ENCODE data around the gene TBC1D8.

TBC1D8 gene

DNA sequence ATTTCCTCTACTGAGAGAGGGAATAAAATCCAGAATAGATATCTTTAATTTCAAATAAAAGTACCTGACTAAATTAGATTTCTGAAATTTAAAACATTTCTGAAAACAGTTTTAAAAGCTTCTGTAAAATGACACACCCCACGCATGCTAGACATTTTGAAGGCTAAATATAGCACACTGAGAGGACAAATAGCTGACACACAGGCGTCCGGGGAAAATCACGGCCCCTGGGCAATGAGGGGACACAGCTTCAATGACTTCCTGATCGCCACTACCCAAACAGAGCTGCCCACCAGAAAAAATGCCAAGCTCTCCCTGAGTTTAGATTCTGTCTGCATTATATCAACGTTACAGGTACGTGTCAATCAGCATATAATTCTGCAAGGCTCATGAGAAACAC, 10.9 kb downstream of the TBC1D8 start:
- in situ Hi-C loops (cut with HindIII; ENCODE audit: low sequenced_read_pairs) = no loop called here

DNA sequence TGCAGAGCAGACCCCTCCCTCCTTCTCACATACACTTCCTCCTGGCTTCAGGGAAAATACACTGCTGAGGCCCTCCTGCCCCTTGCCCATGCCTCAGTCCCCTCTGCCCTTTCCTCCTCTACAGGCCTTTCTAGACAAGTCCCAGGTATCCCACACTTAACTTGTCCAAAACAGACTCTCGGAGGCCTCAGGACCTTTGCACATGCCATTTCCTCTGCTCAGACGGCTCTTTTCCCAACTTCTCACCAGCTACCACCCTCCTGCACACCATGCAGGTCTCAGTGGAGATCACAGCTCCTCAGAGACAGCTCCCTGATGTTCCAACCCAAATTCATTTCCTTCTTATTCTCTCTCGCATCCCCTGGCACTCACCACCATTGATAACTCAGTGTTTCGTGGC, 11.7 kb downstream of the TBC1D8 start:
- in situ Hi-C loops (cut with HindIII; ENCODE audit: low sequenced_read_pairs) = no loop called here

DNA sequence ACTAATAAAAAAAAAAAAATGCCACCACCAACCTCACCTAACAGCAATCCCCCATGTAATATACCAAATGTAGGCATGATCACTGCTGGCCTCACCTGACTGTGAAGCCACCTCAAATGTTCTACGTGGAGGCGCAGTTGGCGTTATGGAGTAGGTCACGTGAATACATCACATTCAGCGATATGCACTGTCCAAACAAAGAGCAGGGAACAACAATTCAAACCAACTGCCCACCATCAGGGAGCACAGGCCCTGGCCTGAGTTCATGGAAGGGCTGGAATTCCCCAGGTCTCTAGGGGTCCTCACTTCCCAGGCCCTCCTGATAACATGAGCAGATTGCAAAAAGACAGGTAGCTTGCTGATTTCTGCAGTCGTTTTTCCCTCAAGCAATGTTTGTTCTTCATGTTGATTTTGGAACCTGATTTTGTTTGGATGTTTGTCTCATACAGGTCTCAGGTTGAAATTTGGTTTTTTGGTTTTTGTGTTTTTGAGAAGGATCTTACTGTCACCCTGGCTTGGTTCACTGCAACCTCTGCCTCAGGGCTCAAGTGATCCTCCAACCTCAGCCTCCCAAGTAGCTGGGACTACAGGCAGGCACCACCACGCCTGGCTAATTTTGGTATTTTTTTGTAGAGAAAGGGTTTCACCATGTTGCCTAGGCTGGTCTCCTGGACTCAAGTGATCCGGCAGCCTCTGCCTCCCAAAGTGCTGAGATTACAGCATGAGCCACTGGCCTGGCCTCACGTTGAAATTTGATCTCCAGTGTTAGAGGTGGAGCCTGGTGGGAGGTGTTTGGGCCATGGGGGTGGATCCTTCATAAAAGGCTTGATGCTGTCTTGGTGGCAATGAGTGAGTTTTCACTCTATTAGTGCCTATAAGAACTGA, 15.5 kb downstream of the TBC1D8 start:
- in situ Hi-C loops (cut with HindIII; ENCODE audit: low sequenced_read_pairs) = no loop called here

DNA sequence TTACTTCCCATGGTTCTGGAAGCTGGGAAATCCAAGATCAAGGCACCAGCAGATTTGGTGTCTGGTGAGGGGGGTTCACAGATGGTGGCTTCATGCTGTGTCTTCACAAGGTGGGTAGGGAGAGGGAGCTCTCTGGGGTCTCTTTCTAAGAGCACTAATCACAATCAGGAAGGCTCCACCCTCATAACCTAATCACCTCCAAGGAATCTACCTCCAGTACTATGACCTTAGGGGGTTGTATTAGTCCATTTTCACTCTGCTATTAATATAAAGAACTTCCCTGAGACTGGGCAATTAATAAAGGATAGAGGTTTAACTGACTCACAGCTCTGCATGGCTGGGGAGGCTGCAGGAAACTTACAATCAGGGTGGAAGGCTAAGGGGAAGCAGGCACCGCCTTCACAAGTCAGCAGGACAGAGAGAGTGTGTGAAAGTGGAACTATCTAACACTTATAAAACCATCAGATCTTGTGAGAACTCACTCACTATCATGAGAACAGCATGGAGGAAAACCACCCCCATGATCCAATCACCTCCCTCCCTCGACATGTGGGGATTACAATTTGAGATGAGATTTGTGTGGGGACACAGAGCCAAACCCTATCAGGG, 17.6 kb downstream of the TBC1D8 start:
- in situ Hi-C loops (cut with HindIII; ENCODE audit: low sequenced_read_pairs) = no loop called here

DNA sequence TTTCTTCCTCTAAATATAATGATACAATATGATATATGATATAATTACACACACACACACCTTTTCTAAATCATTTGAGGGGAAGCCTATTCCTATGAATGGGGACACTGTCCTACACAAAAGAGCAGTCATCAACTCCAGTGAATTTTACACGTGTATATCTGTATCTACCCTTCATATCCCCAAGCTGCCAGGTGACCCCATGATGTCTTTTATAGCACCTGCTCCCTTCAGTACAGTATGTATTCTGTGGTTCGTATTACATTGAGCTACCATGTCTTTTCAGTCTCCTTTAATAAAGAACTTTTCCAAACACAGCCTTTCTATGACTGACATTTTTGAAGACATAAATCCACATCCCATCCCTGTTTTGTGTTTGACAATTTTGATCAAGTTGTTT, 19.0 kb downstream of the TBC1D8 start:
- in situ Hi-C loops (cut with HindIII; ENCODE audit: low sequenced_read_pairs) = no loop called here

DNA sequence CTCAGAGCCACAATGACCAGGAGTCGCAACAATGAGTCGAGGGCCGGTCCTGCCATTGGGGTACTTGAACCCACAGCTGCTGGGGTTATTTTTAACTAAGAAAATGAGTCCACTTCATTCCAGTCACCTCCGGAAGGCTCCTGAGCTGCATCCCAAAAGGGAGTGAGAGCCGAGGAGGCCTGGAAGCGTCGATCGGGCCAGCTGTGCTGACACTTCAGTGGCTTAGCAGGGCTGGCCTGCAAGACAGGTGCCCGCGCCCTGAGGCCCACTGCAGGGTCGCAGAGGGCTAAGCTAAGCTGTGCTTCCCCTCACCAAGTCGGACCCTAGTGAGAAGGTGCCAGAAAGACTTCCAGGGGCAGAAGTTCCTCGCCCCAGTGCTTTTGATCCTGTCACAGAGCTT, 21.1 kb downstream of the TBC1D8 start:
- in situ Hi-C loops (cut with HindIII; ENCODE audit: low sequenced_read_pairs) = no loop called here

DNA sequence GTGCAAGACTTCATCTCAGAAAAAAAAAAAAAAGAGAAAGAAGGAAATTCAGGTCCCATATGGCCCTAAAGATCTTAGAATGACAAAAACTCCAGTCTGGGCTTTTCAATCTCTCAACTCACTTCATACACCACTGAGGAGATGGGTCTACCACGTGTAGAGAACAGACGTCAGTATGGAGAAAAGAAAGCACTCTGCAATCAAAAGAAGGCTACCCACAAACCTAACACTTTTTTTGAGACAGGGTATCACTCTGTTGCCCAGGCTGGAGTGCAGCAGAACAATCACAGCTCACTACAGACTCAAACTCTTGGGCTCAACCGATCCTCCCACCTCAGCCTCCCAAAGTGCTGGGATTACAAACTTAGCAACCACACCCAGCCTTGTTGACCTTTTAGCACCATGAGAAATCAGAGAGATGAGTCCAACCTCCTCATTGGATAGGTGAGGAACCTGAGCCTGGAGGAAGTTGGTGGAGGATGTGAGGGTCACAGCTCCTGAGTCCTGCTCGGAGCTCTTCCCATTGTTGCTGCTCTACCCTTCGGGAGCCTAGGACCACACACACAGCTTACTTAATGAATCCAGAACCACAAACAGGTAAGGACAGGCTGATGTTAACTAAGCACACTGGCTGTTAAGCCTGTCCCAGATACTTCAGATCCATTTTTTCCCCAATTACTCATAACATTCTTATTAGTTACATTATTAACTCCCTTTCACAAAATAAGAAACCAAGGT, 23.7 kb downstream of the TBC1D8 start:
- in situ Hi-C loops (cut with HindIII; ENCODE audit: low sequenced_read_pairs) = loop anchor here (5.0 kb wide), 1 partner anchor 65 kb away; no protein-coding TSS in a partner anchor

DNA sequence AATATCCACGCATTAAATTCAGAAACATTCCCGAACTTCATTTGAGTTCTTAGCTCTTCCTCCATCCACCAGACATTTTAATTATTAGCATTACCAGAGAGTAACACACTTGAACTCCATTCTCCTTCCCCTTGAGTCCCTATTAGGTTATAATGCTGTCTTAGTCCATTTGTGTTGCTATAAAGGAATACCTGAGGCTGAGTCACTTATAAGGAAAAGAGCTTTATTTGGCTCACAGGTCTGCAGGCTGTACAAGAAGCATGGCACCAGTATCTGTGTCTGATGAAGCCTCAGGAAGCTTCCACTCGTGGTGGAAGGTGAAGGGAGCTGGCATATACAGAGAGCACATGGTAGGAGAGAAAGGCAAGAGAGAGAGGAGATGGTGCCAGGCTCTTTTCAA, 25.4 kb downstream of the TBC1D8 start:
- in situ Hi-C loops (cut with HindIII; ENCODE audit: low sequenced_read_pairs) = loop anchor here (5.0 kb wide), 1 partner anchor 64 kb away; no protein-coding TSS in a partner anchor

DNA sequence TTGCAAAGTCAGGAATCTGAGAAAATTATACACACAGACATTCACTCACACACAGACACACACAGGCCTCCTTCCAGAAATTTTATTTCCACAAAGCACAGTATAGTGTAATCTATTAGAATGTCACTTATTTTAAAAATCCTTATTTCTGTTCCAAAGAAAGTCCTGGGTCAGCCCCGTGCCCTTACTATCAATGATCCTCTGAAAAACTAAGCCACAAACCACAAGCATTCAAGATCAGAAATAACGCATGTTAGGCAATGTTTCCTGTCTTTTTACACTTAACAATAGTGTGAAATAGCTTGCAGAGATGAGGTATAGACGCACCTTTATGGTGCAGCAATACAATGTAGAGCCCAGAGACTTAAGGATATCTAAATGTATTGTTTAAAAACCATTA, 25.8 kb downstream of the TBC1D8 start:
- in situ Hi-C loops (cut with HindIII; ENCODE audit: low sequenced_read_pairs) = loop anchor here (5.0 kb wide), 1 partner anchor 63 kb away; no protein-coding TSS in a partner anchor

DNA sequence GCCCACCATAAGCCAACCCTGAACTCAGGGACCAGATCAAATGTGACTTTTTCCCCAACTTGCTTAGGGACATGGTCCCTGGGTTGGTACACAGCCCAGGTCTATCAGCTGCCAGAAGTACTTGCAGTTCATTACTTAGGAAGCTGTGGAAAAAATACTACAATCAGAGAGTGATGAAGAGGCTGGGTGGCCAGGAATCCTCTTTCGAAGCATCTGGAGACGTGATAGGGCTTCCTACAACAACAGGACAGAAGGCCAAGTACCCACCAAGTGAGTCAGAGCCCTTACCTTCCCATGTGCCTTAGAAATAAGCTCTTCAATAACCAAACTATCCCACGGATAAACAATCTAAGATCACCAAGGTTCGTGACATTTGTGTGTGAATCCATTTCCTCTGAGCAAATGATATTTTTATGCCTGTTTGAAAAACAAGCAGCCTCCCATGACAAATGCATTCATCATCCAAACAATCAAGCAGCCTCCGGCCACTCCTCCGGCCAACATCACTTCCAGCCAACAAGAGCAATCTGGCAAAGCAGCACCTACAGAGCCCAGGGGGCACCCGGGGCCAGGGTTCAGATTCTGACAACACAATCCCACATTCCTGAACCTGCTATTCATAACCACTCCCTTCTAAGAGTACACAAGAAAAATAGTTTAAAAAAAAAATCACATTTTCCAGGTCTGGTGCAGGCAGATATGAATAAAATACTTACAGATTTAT, 26.4 kb downstream of the TBC1D8 start:
- in situ Hi-C loops (cut with HindIII; ENCODE audit: low sequenced_read_pairs) = loop anchor here (5.0 kb wide), 1 partner anchor 63 kb away; no protein-coding TSS in a partner anchor

DNA sequence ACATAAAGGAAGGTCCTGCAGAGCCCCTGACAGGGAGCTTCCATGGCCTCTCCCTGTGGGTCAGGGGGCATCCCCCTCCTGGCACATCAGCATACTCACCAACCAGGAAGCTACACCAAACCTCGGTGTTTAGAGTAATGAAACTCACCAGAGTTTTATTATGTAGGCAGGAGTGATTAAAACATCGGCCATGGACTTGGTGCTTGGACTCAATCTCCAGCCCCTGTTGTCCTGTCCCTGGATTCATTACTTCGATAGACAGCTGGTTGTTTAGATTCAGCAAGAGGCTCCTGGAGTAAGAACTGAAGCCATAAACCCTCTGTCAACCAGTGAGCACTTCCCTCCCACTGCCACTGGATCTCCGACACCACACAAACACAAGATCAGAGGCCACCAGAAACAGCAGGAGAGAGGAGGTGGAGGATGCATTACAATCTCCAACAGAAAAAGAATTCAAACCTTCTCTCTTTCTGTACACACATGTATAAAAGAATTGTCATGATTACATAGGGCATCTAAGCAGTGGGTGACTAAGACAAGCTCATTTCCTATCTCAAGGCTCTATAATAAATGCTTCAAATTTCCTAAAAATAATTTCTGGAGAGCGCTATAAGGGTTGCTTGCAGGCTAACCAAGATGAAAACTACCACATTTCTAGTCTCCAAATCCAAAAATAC, 27.2 kb downstream of the TBC1D8 start:
- in situ Hi-C loops (cut with HindIII; ENCODE audit: low sequenced_read_pairs) = no loop called here

DNA sequence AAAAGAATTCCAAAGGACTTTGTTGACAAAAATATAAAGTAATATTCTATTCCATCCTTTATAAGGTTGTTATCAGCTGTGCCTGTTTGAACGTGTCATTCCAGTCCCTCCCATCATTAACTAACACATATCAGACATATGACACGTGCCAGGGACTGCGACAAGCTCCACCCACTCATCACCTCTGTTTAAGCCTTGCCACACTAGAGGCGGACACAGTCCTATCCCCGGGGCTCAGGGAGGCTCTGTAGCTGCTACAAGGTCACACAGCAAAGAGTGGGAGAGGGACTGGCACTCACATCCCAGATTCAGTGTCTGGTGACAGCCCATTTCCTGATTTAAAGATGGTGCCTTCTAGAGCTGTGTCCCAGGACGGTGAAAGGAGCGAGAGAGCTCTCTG, 30.0 kb downstream of the TBC1D8 start:
- in situ Hi-C loops (cut with HindIII; ENCODE audit: low sequenced_read_pairs) = no loop called here

DNA sequence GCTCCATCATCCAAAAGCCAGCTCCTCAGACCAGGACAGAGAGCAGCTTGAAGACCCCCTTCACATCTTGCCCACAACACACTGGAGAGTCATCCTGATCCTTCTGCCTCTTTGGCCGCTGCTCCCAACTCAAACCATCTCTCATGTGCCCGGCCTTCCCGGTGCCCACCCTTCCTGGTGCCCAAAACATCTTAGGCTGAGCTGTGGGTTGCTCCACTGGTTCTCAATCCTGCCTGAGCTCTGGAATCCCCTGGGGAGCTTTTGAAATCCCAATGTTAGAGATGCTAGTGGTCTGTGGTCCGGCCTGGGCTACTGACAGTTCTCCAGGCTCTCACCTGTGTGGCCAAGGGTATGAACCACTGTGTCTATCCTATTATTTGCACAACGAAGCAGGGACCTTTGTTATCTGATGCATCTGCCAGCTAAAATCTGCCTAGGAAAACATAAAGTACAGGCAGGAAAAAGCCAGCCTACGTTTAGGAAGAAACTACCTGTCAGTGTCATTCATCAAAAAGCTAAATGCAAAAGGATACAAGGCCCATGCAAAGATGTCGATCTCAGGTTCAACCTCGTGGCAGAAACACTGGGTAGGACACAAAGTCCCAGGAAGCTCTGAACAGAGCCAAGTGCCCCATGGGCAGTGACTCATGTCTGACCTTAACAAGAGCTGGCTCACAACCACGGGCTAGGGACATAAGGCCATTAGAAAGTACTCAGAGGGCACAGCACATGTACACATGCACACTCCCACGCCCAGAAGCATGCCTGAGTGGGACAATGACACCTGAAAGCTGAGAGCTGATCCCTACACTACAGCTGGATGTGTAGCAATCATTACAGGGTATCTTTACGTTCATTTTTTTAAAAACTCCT, 30.8 kb downstream of the TBC1D8 start:
- in situ Hi-C loops (cut with HindIII; ENCODE audit: low sequenced_read_pairs) = no loop called here

DNA sequence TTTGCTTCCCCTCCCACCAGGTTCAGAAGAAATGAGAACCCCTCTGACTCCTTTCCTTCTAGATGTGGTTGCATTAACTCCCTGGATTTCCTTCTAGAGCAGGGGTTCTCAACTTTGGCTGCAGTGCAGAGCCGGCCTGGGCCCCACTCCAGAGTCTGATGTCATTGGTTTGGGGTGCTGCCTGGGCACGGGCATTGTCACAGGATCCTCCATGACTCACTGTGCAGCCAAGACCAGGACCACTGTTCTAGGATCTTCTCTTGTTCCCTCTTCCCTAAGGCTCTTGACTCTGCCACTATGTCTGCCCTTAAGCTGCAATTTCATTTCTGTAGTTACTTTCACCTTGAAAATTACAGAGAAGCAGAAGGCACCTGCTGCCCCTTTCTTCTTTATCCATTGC, 31.8 kb downstream of the TBC1D8 start:
- in situ Hi-C loops (cut with HindIII; ENCODE audit: low sequenced_read_pairs) = no loop called here

DNA sequence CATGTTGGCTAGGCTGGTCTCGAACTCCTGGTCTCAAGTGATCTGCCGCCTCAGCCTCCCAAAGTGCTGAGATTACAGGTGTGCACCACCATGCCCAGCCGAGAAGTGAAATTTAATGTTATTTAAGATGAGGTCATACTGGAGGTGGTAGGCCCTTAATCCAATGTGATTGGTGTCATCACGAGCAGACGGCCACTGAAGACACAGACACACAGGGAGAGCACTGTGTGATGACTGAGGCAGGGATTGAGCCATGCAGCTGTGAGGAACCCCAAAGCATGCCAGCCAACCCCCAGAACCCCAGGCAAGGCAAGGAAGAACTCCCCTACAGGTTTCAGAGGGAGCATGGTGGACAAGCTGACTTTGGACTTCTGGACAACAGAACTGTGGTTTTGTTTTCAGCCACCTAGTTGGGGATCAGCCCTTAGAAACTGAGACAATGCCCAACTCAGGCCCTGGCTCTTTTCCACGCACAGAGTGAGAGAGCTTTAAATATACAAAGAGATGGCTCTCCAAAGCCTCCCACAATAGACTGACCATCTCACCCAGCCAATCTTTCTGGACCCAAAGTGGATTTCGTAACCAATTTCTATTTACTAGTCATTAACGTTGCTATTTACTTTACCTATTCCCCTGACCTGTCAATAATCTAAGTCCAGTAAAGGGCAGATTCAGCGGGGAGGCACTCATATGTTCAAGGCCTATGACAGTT, 34.2 kb downstream of the TBC1D8 start:
- in situ Hi-C loops (cut with HindIII; ENCODE audit: low sequenced_read_pairs) = no loop called here

DNA sequence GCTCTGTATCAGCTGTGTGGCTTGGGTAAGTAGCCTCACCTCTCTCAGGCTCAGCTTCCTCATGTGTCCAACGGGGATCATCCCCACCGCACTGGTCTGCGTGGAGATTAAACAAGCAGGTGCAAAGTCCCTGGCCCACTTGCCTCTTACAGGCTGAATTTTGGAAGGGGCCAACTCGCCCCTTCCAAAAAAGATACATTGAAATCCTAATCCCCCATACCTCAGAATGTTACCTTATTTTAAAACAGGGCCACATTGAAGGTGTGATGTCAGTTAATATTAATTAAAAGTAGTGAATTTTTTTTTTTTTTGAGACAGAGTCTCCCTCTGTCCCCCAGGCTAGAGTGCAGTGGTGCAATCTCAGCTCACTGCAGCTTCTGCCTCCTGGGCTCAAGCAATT, 34.8 kb downstream of the TBC1D8 start:
- in situ Hi-C loops (cut with HindIII; ENCODE audit: low sequenced_read_pairs) = no loop called here

DNA sequence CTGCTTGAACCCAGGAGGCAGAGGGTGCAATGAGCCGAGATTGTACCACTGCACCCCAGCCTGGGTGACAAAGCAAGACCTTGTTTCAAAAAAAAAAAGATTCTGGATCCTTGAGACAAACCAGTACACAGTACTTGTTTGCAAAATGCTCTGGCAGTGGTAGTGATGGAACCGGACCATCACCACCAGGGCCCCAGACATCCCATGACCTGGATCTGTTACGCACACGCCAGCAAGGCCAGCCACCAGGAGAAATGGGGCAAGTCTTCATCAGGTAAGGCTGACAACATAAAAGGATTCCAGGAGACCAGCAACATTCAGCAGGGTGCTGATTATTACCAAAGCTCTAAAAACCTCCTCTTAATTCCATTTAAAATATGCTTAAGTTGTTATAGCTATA, 35.5 kb downstream of the TBC1D8 start:
- in situ Hi-C loops (cut with HindIII; ENCODE audit: low sequenced_read_pairs) = no loop called here

DNA sequence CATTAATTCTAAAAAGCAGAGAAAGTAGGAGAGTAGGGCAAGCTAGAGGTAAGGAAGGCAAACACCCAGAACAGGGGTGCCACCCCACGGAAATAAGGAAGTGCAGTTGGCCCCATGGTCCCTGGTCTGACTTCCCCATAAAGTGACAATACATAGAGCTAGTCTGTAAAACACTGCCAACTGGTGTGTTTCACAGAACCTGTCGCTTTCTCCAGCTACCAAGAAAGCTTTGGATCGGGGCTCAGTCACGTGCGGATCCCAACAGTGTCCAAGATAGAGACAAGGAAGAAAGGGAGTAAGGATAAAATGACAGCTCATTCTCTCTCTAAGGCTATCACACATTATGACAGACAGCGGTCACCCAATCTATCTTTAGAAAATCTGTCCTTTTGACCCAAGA, 36.4 kb downstream of the TBC1D8 start:
- in situ Hi-C loops (cut with HindIII; ENCODE audit: low sequenced_read_pairs) = no loop called here

DNA sequence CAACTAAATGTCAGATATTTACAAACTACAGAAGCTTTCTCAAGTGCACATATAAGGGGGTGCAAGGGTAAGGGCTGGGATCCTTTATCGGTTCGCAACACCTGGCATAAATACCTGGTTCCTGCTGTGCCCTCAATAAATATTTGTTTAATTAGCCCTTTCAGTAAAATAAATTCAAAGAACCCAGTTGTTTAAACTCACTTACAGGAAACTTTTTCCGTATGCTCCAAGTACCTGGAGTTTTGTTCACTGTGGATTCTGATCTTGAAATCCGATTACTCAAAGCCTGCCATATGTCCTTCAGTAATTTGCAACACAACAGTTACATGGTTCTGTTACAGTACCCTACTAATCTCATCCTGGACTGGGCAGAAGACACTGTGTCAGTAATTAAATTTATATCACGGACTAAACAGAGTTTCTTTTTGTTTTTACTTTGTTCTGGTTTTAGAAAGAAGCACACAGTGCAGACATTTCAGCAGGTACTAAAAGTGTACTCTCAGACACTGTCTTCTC, 36.9 kb downstream of the TBC1D8 start:
- in situ Hi-C loops (cut with HindIII; ENCODE audit: low sequenced_read_pairs) = no loop called here
